Stimulated activated CD4-positive, alpha-beta T cell treated with anti-CD3 and anti-CD28 coated beads, Interleukin-4, amount 100 ng/mL, for 1 hour (primary cell): ENCODE measurements around the gene NUP43.
"Not testable (repeated sequence)": the region's sequence is repeated elsewhere in the genome, so short reads cannot be mapped to it uniquely, and the experiment has no call there.

Experiments used
- DNase-seq: peaks from one replicate; pipeline ENCODE4 v3.0.0-alpha.2; 2020

Gene NUP43

GRCh38 chr6:149749082-149749593 lies 2.8 kb upstream of the NUP43 start:
- DNase-seq: not testable (repeated sequence)

- DNase-seq: not testable (repeated sequence)
These were observed 1.1 kb downstream of the NUP43 start for GRCh38 chr6:149745252-149745651.

- no peak for DNase-seq
These were observed 11.4 kb downstream of the NUP43 start for GRCh38 chr6:149734915-149735314.

- no peak for DNase-seq
These were observed 13.1 kb downstream of the NUP43 start for GRCh38 chr6:149733089-149733720.

GRCh38 chr6:149729824-149730223 lies 16.5 kb downstream of the NUP43 start:
- DNase-seq: no peak

GRCh38 chr6:149728499-149729234 lies 17.7 kb downstream of the NUP43 start:
- DNase-seq: no peak

GRCh38 chr6:149727793-149728498 lies 18.4 kb downstream of the NUP43 start:
- no peak for DNase-seq

- no peak for DNase-seq
These were observed 20.5 kb downstream of the NUP43 start for GRCh38 chr6:149725785-149726184.

- DNase-seq: peak; percentile 24
These were observed 22.4 kb downstream of the NUP43 start for GRCh38 chr6:149723771-149724417.

GRCh38 chr6:149723262-149723661 lies 23.1 kb downstream of the NUP43 start:
- no peak for DNase-seq

GRCh38 chr6:149719531-149719930 lies 26.8 kb downstream of the NUP43 start:
- no peak for DNase-seq

- DNase-seq: peak; percentile 92
These were observed 28.5 kb downstream of the NUP43 start, which contains the start of gene LATS1 for GRCh38 chr6:149717588-149718458. Gene LATS1, minus strand, starts transcription at chr6:149718101. Its CDS starts 15,975 bp downstream, at chr6:149702126.

GRCh38 chr6:149717255-149717587 lies 29.1 kb downstream of the NUP43 start:
- no peak for DNase-seq

GRCh38 chr6:149716181-149716963 lies 30.0 kb downstream of the NUP43 start:
- no peak for DNase-seq

- DNase-seq: no peak
These were observed 31.9 kb downstream of the NUP43 start for GRCh38 chr6:149714442-149714841.

- no peak for DNase-seq
These were observed 34.6 kb downstream of the NUP43 start for GRCh38 chr6:149711711-149712110.

- DNase-seq: no peak
These were observed 44.6 kb downstream of the NUP43 start for GRCh38 chr6:149701714-149702113.

- DNase-seq: no peak
These were observed 47.2 kb downstream of the NUP43 start for GRCh38 chr6:149699150-149699549.

- DNase-seq: no peak
These were observed 48.2 kb downstream of the NUP43 start for GRCh38 chr6:149698175-149698574.

- no peak for DNase-seq
These were observed 49.4 kb downstream of the NUP43 start for GRCh38 chr6:149696901-149697300.

GRCh38 chr6:149694921-149695320 lies 51.4 kb downstream of the NUP43 start:
- DNase-seq: no peak
